Gastroesophageal sphincter (tissue), 3 donors: ENCODE measurements around the gene ZNF503.

Experiments
- POLR2A ChIP-seq, 2 donors: fragments of 450-650 bp; IDR thresholded peaks; one replicate each; pipeline ENCODE4 v1.6.1; 2017; ENCODE audit warnings: antibody characterized with exemption in 2 of 2, mild to moderate bottlenecking in 2 of 2, moderate library complexity in 1 of 2
- TF ChIP-seq, protein P1 (sequence below), 4 experiments: fragments of 200-600 bp in 2 of 4; fragments of 450-650 bp in 2 of 4; sonication (generic) in 1 of 4; IDR thresholded peaks; one replicate each; pipeline ENCODE4 v1.5.1; 2017 to 2019; ENCODE audit warnings: antibody characterized with exemption in 4 of 4, mild to moderate bottlenecking in 2 of 4, moderate library complexity in 2 of 4

DNA sequence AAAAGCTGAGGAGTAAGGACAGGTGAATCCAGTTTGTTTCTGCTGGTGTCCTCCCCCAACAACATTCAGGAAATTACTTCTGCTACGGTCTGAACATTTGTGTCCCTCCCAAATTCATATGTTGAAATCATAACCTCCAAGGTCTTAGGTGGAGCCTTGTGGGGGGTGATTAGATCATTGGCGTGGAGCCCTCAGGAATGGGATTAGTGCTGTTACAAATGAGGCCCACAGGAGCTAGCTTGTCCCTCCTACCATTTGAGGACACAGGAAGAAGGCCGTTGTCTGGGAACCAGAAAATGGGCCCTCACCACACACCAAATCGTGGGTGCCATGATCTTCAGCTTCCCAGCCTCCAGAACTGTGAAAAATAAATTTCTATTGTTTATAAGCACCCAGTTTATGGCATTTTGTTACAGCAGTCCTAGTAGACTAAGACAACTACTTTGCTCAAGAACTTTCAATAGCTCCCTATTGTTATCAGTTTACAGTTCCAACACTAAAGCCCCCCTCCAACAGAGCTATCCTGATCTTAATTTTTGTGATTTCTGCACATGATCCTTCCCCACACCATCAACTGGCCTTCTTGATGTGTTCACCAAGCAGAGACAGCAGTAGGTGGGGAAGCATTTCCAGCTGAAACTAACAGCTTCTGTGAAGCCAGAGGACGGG, 27.7 kb upstream of the ZNF503 start:
- TF ChIP-seq, protein P1, sequence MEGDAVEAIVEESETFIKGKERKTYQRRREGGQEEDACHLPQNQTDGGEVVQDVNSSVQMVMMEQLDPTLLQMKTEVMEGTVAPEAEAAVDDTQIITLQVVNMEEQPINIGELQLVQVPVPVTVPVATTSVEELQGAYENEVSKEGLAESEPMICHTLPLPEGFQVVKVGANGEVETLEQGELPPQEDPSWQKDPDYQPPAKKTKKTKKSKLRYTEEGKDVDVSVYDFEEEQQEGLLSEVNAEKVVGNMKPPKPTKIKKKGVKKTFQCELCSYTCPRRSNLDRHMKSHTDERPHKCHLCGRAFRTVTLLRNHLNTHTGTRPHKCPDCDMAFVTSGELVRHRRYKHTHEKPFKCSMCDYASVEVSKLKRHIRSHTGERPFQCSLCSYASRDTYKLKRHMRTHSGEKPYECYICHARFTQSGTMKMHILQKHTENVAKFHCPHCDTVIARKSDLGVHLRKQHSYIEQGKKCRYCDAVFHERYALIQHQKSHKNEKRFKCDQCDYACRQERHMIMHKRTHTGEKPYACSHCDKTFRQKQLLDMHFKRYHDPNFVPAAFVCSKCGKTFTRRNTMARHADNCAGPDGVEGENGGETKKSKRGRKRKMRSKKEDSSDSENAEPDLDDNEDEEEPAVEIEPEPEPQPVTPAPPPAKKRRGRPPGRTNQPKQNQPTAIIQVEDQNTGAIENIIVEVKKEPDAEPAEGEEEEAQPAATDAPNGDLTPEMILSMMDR (IDR thresholded peaks at IDR 0.05), result no peak
- no peak for TF ChIP-seq POLR2A (IDR thresholded peaks at IDR 0.05)
